ENCODE results near the gene OLFM3. TPM values are rescaled to one million over a fixed set of nuclear protein-coding genes. Genes with fewer than 3 reads are reported as not detected.

Gene OLFM3
- polyA plus RNA-seq, 3 donors: 27.1 to 33.0 (median 29.5) TPM

DNA sequence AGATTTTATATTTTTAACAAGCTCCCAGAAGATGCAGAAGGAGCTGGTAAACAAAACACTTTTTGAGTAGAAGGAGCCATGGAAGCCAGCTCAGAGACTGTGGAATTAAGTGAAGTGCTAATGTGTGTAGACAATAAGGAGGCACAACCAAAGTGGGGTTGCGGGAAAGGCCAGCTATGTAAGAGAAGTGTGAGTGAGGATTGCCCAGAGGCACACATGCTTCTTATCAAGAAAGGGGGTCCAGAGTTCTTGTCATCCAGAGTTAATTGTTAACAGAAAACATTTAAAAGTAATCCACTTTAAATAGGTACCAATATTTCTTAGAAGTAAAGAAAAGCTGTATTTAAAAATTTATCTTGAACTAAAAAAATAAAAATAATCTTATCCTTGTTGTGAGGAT, 136.8 kb downstream of the OLFM3 start:
- DNase-seq: no peak

DNA sequence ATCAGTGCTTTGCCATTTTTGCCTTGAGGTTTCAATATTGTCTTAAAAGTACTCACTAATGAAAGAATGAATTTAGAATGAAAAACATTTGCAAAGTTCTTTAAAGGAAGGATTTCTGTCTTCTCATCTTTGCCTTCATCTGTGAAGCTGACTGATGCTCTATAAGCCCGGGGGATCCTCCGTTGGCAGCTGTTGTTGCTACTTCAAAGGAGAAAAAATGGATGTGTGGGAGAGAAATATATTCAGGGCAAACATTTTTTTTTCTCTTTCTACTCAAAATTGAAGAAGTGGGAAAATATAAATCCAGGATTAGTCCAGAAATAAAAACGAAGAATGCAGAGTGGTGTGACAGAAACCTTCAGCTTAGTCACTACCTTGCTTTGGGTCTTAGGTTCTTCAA, 142.5 kb downstream of the OLFM3 start:
- no peak for DNase-seq

GRCh38 chr1:101852936-101853335, 143.8 kb downstream of the OLFM3 start:
- no peak for DNase-seq

GRCh38 chr1:101849356-101849755, 147.4 kb downstream of the OLFM3 start:
- DNase-seq: no peak

- DNase-seq: no peak
These were observed 149.1 kb downstream of the OLFM3 start for GRCh38 chr1:101847626-101848025.

GRCh38 chr1:101846820-101847219, 149.9 kb downstream of the OLFM3 start:
- DNase-seq: peak; percentile 52

DNA sequence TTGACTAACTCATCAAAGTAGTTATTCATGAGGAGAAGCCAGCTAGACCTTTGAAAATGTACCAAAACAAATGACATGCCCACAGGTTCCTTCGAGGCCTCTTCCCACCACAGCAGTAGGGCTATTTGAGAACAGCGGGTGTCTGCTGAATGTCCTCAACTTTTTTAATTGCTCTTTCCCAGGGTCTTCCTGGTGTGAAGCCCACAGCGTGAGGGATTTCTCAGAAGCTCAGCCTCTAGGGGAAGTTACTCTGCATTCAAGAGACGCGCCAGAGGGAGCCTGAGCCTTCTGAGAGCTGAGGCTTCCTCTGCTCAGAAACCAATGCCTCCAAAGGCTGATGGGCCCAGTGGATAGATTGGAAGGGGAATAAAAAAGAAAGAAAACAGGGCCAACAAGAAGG, 153.6 kb downstream of the OLFM3 start:
- DNase-seq: no peak

DNA sequence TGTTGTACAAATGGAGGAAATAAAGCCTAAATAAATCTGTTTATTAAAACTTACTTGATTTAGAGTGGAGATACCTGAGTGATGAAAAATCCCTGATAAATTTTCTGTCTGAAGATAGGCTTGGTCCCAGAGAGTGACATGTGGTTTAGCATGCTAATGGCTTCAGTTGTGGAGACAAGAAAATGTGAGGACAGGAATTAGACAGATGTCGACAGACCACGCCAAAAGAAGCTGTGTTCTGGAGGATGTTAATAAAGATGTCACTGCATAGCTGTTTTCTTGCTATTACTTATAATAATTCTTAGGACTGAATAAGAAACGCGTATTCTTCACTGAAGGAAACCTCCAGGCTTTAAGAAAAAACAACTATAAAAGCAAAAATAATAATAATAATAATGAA, 154.9 kb downstream of the OLFM3 start:
- no peak for DNase-seq

- DNase-seq: no peak
These were observed 160.7 kb downstream of the OLFM3 start for GRCh38 chr1:101835988-101836387.

DNA sequence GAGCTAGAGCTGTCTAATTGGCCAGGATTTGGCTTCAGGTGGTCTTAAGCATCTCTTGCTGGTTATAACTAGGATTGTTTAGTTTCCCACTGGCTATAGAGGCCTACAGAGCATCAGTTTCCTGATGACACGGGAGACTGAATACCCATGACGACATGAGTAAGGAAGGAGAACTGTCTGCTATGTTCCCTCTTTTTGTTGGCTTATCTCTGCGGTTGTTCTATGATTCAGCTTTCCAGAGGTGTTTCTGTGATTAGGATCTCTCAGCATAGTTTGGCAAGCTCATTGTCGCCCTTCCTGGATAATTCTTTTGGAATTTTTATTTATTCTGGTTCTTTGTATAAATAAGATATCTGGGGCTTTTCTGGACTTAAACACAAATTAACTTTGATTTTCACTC, 163.4 kb downstream of the OLFM3 start:
- no peak for DNase-seq

DNA sequence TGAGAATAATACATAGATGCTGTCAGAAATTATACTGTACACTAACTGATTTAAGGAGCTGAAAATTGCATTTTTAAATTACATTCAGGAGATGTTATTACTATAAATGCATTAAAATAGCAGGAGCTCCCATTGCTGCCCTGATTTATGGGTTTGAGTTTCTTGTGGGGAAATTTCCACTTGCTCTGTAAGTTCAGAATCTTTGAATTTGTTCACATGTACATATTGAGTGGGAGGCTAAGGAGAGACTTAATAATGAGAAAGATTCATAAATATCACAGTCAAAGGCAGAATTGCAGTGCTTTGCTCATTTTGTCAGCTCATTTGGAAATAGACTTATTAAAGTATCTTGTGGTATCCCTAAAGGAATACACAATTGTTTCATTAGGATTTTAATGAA, 170.3 kb downstream of the OLFM3 start:
- no peak for DNase-seq

DNA sequence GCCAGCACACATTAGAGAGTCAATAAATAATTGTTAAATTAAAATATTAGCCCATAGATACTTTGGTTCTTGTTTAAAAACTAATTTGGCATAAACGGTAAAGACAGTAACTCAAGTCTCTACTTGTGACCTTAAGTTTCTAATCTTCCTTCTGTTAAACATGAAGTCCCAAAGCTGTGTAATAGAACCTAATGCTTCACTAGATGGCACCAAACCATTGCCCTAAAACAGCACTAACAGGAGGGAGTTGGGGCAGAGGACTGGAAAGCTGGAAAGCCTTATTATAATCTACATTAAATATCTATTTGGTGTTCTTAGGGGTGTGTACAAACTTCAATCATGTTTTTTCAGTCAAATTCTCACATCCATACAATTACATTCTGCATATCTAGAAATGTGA, 176.7 kb downstream of the OLFM3 start:
- peak; percentile 61 for DNase-seq

GRCh38 chr1:101816262-101816661, 180.5 kb downstream of the OLFM3 start:
- DNase-seq: no peak

- DNase-seq: no peak
These were observed 198.3 kb downstream of the OLFM3 start for GRCh38 chr1:101798417-101798816.

DNA sequence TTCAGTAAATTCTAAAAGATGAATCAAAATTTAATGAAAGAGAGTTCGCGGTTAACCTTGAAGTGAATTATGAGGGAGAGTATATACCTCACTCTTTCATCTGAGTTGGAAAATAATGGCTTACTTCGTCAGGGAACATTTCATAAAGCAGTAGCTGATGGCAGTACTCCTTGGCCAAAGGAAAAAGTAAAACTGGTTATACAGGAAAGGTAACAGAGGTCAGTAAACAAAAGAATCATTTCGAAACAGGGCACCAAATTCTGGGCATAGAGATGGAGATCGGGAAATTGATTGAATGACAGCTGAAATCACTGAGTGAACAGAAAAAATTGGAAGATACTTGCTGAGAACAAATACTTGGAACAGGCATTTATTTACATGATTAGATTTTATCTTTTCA, 199.0 kb downstream of the OLFM3 start:
- DNase-seq: no peak

- DNase-seq: no peak
These were observed 215.4 kb downstream of the OLFM3 start for GRCh38 chr1:101781201-101781831.

GRCh38 chr1:101769520-101769919, 227.2 kb downstream of the OLFM3 start:
- DNase-seq: no peak

DNA sequence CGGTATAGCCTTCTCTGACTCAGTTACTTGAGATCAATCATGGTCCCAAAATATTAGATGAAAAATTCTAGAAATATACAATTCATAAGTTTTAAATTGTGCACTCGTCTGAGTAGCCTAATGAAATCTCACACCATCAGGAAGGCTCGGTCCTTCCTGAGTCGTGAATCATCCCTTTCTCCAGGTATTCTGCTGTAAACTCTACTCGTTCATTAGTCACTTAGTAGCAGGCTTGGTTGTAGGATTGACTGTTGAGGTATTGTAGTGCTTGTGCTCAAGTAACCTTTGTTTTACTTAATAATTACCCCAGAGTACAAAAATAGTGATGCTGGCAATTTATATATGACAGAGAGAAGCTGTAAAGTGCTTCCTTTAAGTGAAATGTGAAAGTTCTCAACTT, 238.7 kb downstream of the OLFM3 start:
- DNase-seq: no peak

GRCh38 chr1:101756411-101756810, 240.3 kb downstream of the OLFM3 start:
- DNase-seq: no peak

Data from renal pelvis (tissue), 4 donors.